Measurements from ENCODE around the gene KHNYN.

The KHNYN gene

DNA sequence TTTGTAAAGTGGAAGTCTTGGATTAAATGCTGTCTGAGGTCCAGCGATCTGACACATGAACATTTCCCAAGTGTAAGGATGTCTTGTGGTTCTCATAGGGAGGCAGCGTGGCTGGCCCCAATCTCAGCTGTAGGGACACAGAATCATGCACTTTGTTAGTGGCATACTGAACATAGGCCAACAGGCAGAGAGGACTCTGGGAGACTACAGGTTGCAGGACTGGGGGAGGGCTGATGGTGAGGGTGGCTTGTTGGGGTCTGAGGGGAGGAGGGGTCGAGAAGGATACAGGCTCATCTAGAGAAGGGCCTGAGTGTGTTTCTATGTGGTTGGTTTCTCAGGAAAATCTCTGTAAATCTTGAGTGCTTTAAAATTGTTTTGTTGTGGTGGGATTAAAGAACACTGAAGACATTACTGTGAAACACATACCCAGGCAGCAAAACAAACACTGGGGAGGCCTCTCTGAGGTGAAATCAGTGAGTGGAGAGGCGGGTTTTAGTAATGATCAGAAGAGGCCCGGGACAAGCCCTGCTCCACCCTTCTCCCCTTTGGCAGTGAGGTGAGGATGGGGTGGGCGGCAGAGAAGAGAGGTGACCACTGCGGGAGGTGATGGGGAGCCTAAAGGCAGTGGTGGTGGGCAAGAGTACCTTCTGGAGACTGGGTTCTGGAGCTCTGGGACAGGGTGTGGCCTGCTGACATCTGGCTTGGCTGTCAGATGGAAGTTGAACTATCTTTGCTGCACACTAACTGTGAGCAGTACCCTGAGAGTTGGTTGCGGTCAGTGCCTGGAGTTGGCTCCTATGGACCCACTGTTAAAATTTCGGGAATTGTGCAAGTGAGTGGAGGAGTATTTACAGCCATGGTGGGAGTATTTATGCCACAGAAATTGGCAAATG lies 27.7 kb upstream of the KHNYN start:
- DNase-seq, result no peak

- DNase-seq, result no peak
Observed at GRCh38 chr14:24403294-24403998, 26.3 kb upstream of the KHNYN start.

GRCh38 chr14:24404814-24405213 lies 24.9 kb upstream of the KHNYN start:
- DNase-seq, result no peak

DNA sequence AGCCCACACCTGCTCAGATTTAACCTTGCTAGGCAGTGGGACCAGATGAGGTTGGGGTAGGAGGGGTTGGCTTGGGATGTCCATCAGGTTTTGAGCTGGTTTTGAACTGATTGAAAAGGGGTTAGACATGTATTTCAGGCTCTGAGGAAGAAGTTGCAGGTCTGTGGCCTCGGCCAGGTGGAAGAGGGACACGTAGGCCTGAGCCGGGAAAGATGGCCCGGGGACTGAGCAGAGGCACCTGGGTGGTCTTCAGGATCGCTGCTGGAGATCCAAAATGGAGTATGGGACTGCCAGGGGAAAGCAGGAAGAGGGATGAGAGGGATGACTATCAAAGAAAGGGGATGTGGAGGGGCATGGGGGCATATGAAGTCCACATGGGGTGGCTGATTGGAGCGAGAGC lies 23.3 kb upstream of the KHNYN start:
- no peak for DNase-seq

DNA sequence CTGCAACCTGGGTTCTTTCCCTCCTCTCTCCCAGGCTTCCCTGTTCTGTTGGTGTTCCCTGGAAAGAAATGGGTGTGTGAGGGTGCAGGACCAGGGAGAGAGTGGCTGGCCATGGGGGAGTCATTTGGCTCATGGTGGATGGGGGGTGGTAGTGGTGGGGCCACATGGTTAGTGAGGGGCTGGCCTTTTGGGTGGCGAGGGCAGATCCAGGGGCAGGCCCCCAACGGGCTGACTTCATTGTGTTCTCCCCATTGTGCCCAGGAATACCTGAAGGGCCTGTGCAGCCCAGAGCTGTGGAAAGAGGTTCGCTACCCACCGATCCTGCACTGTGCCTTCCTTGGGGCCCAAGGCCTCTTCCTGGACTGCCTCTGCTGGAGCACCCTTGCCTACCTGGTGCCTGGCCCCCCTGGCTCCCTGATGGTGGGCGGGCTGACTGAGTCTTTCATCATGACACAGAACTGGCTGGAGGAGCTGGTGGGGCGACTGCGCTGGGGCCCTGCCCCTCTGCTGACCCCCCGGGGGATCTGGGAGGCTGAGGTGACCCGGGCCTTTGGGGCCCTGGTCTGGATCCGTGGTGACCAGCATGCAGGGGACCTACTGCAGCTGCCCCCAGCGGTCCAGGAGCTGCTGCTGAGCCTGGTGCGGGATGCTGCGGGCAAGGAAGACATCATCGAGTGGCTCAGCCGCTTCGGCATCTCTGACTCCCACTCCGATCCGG lies 22.0 kb upstream of the KHNYN start:
- DNase-seq, result no peak

- DNase-seq, result no peak
Observed at GRCh38 chr14:24408764-24409163, 21.0 kb upstream of the KHNYN start.

GRCh38 chr14:24409192-24409591 lies 20.6 kb upstream of the KHNYN start:
- no peak for DNase-seq

DNA sequence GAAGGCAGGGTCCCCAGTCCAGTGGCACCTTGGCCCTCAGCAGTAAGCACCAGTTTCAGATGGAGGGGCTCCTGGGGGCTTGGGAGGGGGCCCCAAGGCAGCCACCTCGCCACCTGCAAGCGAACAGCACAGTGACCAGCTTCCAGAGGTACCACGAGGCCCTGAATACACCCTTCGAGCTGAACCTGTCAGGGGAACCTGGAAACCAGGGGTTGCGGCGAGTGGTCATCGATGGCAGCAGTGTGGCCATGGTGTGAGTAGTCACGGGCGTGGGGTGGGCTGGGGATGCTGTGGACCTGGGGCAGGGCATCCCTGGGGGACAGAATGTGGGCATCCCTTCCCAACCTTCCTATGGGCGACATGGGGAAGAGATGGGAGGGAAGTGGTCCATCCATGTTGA lies 19.8 kb upstream of the KHNYN start:
- DNase-seq, result no peak

DNA sequence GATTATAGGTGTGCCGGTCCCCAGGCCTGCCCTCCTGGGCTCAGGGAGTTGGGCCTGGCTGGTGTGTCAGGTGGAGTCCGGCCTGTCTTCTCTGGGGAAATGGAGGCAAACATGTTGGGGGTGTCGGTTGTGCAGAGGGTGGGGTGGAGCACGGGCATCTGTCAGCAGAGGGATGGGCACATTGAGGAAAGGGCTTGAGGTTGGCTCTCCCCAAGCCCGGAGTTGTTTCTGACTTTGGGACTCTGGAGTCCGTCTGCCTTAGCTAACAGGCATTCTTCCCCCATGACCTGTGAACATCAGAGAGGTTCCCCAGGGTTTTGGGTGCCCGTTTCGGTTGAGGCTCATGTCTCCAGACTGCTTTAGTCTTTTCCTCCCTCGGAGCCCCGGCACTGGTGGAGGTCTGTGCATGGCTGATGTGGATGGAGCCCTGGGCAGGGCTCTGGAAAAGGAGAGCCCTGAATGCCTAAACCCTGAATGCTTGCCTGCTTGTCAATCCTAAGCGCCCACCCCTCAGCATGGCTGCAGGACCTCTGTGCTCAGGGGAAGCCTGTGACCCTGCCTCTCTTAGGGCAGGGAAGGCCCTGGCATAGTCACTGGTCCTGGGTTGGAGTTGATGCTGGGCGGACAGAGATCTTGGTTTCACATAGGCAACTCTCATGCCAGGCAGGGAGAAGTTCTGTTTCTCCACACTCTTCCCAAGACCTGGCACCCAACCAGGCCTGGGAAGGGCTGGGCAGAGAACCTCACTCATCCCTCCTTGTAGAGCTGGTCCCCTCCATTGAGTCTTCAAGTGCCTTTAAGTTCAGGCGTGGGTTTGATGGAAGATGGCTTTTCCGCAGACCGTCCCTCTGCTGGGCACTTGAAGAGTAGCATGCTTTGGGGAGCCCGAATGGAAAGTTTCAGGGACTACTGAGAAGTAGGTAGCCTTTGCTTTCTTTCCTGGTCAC lies 18.0 kb upstream of the KHNYN start:
- peak; percentile 29 for DNase-seq

DNA sequence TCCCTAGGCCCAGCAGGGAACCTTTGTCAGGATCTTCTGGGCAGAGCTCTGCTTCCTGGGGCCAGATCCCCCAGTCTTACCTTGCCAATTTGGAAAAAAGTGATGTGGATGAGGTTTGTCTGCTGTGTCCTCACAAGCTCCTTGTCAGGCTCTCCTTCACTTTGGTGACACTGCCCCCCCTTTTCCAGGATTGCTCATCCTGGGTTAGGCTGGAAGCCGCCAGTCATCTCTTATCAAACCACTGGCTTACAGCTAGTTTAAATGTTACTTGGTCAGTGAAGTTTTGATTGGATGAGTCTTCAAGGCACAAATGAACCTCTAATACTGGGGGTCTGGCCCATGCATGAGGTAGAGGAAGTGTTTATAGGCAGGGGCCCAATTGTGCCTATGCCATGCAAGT lies 15.7 kb upstream of the KHNYN start:
- no peak for DNase-seq

GRCh38 chr14:24414732-24415420 lies 14.9 kb upstream of the KHNYN start:
- no peak for DNase-seq

DNA sequence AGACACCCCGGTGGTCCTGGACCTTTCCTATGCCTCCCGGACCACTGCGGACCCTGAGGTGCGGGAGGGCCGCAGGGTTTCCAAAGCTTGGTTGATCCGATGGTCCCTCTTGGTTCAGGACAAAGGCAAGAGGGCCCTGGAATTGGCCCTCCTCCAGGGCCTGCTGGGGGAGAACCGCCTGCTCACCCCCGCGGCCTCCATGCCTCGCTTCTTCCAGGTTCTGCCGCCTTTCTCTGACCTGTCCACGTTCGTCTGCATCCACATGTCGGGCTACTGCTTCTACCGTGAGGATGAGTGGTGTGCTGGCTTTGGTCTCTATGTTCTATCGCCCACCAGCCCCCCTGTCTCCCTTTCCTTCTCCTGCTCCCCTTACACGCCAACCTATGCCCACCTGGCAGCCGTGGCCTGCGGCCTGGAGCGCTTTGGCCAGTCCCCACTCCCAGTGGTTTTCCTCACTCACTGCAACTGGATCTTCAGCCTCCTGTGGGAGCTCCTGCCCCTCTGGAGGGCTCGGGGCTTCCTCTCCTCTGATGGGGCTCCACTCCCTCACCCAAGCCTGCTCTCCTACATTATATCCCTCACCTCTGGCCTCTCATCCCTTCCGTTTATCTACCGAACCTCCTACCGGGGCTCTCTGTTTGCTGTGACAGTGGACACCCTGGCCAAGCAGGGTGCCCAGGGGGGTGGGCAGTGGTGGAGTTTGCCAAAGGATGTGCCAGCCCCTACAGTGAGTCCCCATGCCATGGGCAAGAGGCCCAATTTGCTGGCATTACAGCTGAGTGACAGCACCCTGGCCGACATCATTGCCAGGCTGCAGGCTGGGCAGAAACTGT lies 14.1 kb upstream of the KHNYN start:
- no peak for DNase-seq

GRCh38 chr14:24416254-24416931 lies 13.4 kb upstream of the KHNYN start:
- DNase-seq, result no peak

- no peak for DNase-seq
Observed at GRCh38 chr14:24416932-24417619, 12.7 kb upstream of the KHNYN start.

GRCh38 chr14:24417832-24418491 lies 11.8 kb upstream of the KHNYN start:
- no peak for DNase-seq

- no peak for DNase-seq
Observed at GRCh38 chr14:24418492-24418873, 11.3 kb upstream of the KHNYN start.

DNA sequence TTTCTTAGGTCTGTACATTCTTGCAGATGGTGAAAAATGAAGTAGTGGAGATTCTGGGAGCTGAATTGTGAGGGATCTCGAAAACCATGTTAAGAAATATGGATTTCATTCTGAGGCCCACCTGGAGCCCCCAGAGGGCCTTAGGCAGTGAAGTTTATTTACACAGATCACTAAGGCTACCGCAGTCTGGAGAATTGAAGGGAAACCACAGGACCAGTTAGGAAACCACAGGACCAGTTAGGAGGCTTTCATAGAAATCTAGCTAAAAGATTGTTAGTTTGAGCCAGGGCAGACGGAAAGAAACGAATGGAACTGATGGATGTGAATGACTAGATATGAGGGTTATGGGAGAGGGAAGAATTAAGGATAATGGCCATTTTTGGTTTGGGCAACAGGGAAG lies 7.5 kb upstream of the KHNYN start:
- DNase-seq, result no peak

DNA sequence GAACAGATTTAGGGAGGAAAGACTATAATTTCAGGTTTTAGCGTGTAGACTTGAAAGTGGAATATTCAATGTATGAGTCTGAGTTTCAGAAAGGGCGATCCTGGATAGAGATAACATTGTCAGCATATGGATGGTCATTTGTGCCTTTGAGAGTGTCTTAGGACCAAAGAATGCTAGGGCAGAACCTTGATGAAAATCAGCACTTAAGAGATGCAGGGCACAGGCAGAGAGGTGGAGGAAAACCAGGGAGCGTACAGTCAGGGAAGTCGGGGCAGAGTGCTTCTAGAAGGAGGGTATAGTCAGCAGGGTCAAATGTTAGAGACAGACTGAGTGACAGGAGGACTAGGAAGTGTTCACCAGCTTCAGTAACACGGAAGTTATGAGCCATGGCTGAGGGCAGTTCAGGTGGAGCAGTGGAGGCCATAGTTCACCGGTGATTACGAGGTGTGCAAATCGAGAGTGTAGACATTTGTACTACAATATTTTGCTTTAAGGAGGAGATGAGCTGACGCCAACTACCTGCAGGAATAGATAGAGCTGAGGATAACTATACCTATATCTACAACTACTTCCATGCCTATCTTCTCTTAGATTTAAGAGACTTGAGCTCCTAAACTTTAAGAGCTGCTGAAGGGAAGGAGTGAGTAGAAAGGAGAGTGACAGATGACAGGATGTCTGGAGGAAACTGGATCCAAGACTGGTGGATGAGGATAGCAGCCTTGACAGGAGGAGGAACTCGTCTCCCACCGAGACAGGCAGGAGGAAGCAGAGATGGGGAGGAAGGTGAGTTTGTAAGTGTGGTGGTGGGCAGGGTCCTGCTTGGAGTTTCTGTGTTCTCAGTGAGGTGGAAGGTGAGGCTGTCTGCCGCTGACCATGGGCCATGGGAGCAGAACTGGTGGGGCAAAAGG lies 6.8 kb upstream of the KHNYN start:
- DNase-seq, result no peak
